ENCODE measurements around the gene GCSAM.

The GCSAM gene

DNA sequence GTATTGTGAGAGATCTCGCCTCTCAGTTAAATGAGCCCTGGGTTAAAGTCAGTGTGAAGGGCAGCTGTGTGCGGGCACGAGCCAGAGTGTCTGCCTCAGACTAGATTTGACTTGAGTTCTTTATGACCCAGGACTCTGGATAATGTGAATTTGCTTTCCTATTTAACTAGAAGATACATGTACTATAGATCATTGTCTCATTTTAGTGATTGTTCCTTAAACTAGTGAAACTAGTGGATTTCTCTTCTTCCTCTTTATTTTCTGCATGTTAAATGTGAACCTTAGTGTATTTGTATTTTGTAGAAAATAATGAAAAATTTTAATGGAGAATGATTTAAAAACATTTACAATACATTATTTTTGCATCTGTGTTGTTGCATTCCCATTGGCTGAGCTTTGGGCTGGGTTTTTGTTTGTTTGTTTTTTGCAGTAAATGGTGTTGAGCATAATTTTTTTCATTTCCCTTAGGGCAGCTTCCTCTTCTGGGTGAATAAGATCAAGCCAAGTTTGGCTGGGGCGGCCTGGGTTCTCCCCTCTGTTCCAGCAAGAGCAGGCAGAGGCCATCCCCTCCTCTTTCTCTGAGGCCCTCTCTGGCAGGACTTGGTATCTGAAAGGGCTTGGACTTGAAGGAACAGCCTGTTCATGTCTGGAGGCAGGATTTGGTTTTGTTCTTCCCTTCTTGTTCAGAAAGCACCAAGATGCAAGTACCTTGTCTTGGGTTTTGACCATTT, 15.0 kb downstream of the GCSAM start:
- FAIRE-seq (no peak), DNase-seq (ENCODE audit: insufficient read length) (no peak)
- no peak for TF ChIP-seq POLR2A (IDR thresholded peaks at IDR 0.05; ENCODE audit: low read depth, low read length)
- TF ChIP-seq POLR2AphosphoS5 (IDR thresholded peaks at IDR 0.05; ENCODE audit: low read depth, low read length): 0 out of 2 replicates have a peak, but pooled peaks have one; percentile 3

- no peak for FAIRE-seq
- no peak for TF ChIP-seq POLR2A (IDR thresholded peaks at IDR 0.05; ENCODE audit: low read depth, low read length)
- no peak for TF ChIP-seq TAF1 (IDR thresholded peaks at IDR 0.05; ENCODE audit: borderline replicate concordance, low read depth, low read length)
- TF ChIP-seq POLR2AphosphoS5 (IDR thresholded peaks at IDR 0.05; ENCODE audit: low read depth, low read length): no peak
Measured at GRCh38 chr3:112117415-112117814, 15.6 kb downstream of the GCSAM start.

DNA sequence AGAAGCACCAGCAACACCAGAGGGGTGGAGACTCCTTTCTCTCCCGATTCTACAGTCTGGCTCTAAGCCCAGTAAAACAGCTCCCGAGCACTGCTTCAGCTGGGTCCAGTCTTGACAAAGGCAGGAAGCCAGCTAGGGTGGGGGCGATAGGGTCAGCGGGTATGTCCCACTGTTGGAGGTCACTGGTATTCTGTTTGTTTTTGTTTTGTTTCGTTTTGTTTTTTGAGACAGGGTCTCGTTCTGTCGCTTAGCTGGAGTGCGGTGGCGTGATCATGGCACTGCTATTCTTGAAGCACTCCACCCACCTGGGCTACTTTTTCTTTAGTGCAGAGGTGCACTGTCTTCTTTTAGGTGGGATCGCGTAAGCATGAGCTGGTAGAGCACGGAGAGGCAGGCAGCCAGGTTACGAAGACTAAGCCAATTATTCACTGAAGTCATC, 16.3 kb downstream of the GCSAM start:
- DNase-seq (ENCODE audit: insufficient read length) (no peak), FAIRE-seq (peak; percentile 89)
- TF ChIP-seq TAF1 (IDR thresholded peaks at IDR 0.05; ENCODE audit: borderline replicate concordance, low read depth, low read length): no peak
- no peak; the same call in 1 of the 2 replicates for TF ChIP-seq POLR2A (IDR thresholded peaks at IDR 0.05; ENCODE audit: low read depth, low read length)
- peak; percentile 14; the same call in 1 of the 2 replicates for TF ChIP-seq POLR2AphosphoS5 (IDR thresholded peaks at IDR 0.05; ENCODE audit: low read depth, low read length)

More at GRCh38 chr3:112117415-112117814, 15.6 kb downstream of the GCSAM start:
- DNase-seq (ENCODE audit: insufficient read length): no peak

DNA sequence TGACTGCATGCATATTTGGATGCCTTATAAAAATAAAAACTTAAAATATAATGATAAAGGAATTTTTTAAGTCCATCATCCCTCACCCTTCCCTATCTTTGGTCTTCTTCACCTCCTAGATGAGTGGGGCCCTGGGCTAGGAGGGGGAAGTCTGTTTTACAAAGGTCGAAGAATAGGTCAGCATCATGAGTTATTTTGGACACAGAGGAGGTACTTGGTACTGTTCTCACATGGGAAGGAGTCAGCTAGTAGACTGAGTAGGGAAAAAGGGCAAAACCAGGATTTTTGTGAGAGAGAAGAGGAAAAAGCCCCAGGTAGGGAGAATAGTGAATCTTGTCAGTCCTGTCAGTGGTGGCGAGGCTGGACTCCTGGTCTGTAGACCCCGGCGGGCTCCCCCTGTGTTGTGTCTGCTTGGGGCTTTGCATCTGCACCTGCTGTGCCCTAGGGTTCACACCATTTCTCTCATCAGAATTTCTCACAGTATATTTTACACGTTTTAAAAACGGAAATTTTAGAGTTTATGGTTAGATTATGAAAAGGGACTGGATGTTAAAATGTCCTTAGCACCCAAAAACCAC, 17.2 kb downstream of the GCSAM start:
- no peak for DNase-seq (ENCODE audit: insufficient read length)
- TF ChIP-seq POLR2A (IDR thresholded peaks at IDR 0.05; ENCODE audit: low read depth, low read length) (peak; percentile 49), TAF1 (IDR thresholded peaks at IDR 0.05; ENCODE audit: borderline replicate concordance, low read depth, low read length) (no peak), POLR2AphosphoS5 (IDR thresholded peaks at IDR 0.05; ENCODE audit: low read depth, low read length) (peak; percentile 35)
- FAIRE-seq: peak; percentile 90

DNA sequence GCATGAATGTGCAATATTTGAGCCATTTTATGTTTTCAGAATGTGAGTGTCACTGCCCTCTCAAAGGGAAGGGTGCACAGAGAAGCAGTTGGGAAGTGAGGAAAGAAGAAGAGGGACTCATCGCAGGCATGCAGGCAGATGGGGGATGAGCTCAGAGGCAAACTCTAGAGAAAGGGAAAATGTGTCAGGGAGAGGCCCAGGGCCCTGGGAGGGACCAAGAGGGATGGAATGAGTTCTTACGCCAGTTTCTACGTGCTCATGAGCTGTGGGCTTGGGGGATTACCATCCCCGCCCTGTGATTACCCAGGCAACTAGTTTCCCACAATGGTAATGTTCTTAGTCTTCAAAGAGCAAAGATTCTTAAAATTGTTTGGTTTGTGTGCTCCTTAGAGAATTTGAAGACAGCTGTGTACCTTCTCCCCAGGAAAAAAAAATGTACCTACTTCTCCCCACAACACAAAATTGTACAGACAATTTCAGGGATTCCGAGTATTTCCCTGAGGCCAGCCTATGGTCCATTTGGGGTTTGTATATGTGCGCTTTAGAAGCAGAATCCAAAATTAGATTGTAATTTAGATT, 17.8 kb downstream of the GCSAM start:
- FAIRE-seq (peak; percentile 83), DNase-seq (ENCODE audit: insufficient read length) (no peak)
- peak; percentile 44; the same call in 1 of the 2 replicates for TF ChIP-seq POLR2AphosphoS5 (IDR thresholded peaks at IDR 0.05; ENCODE audit: low read depth, low read length)
- no peak for TF ChIP-seq TAF1 (IDR thresholded peaks at IDR 0.05; ENCODE audit: borderline replicate concordance, low read depth, low read length)
- TF ChIP-seq POLR2A (IDR thresholded peaks at IDR 0.05; ENCODE audit: low read depth, low read length): peak; percentile 66

GRCh38 chr3:112114576-112115160, 18.4 kb downstream of the GCSAM start:
- FAIRE-seq: peak; percentile 83
- DNase-seq (ENCODE audit: insufficient read length): no peak
- TF ChIP-seq POLR2A (IDR thresholded peaks at IDR 0.05; ENCODE audit: low read depth, low read length) (no peak), TAF1 (IDR thresholded peaks at IDR 0.05; ENCODE audit: borderline replicate concordance, low read depth, low read length) (0 out of 2 replicates have a peak, but pooled peaks have one; percentile 37), POLR2AphosphoS5 (IDR thresholded peaks at IDR 0.05; ENCODE audit: low read depth, low read length) (no peak)

- FAIRE-seq: peak; percentile 97
- no peak for TF ChIP-seq TAF1 (IDR thresholded peaks at IDR 0.05; ENCODE audit: borderline replicate concordance, low read depth, low read length)
- no peak for TF ChIP-seq POLR2AphosphoS5 (IDR thresholded peaks at IDR 0.05; ENCODE audit: low read depth, low read length)
- TF ChIP-seq POLR2A (IDR thresholded peaks at IDR 0.05; ENCODE audit: low read depth, low read length): no peak
- no peak for DNase-seq (ENCODE audit: insufficient read length)
Measured at GRCh38 chr3:112111785-112112402, 21.2 kb downstream of the GCSAM start.

- TF ChIP-seq TAF1 (IDR thresholded peaks at IDR 0.05; ENCODE audit: borderline replicate concordance, low read depth, low read length) (no peak), POLR2AphosphoS5 (IDR thresholded peaks at IDR 0.05; ENCODE audit: low read depth, low read length) (no peak), POLR2A (IDR thresholded peaks at IDR 0.05; ENCODE audit: low read depth, low read length) (no peak)
- FAIRE-seq (no peak), DNase-seq (ENCODE audit: insufficient read length) (no peak)
Measured at GRCh38 chr3:112109322-112109721, 23.7 kb downstream of the GCSAM start.

DNA sequence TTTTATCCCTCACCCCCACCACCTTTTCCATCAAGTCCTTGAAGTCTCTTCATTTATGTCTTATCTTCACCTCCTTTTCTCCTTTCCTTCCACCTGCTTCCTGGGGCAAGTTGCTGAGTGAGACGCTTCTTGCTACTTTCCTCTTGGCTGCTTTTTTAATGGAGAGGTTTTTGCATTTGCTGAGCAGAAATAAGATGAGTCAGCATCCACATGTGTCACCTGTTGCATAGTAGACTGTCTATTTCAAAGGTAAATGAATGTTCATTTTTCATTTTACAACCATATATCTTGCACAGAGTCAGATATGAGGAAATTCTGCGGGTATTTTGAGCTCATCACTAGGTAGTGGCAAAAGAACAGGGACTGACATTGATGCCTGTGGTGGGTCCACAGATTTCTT, 28.3 kb downstream of the GCSAM start:
- no peak for DNase-seq (ENCODE audit: insufficient read length)
- TF ChIP-seq POLR2A (IDR thresholded peaks at IDR 0.05; ENCODE audit: low read depth, low read length): no peak
- TF ChIP-seq TAF1 (IDR thresholded peaks at IDR 0.05; ENCODE audit: borderline replicate concordance, low read depth, low read length): no peak
- no peak for TF ChIP-seq POLR2AphosphoS5 (IDR thresholded peaks at IDR 0.05; ENCODE audit: low read depth, low read length)
- FAIRE-seq: no peak

DNA sequence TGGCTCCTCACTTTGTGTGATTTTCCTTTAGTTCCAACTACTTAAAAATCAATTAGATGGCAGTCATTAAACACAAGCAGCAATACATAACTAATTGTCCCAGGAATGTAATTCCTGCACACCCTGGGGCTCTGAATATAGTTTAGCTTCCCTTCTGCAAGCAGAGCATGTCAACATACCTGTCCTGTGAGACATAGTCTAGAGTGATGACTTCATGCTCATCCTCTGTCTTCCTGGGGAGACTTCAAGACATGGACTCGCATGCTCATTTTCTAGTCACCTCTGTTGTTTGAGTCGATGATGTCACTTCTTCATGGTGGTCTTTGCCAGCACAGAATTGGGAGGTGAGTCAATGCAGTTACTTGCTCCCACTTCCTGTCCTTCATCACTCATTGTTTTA, 31.1 kb downstream of the GCSAM start:
- FAIRE-seq (no peak), DNase-seq (ENCODE audit: insufficient read length) (no peak)
- no peak for TF ChIP-seq TAF1 (IDR thresholded peaks at IDR 0.05; ENCODE audit: borderline replicate concordance, low read depth, low read length)
- TF ChIP-seq POLR2AphosphoS5 (IDR thresholded peaks at IDR 0.05; ENCODE audit: low read depth, low read length): no peak
- TF ChIP-seq POLR2A (IDR thresholded peaks at IDR 0.05; ENCODE audit: low read depth, low read length): no peak

- TF ChIP-seq POLR2AphosphoS5 (IDR thresholded peaks at IDR 0.05; ENCODE audit: low read depth, low read length) (no peak), POLR2A (IDR thresholded peaks at IDR 0.05; ENCODE audit: low read depth, low read length) (no peak), TAF1 (IDR thresholded peaks at IDR 0.05; ENCODE audit: borderline replicate concordance, low read depth, low read length) (no peak)
- DNase-seq (ENCODE audit: insufficient read length) (no peak), FAIRE-seq (peak; percentile 68)
Measured at GRCh38 chr3:112097378-112097777, 35.7 kb downstream of the GCSAM start.

All from GM12892 (cell line).